MM.1S (cell line): ENCODE measurements around the gene SDK1.

Source experiments
- DNase-seq: peaks from one replicate; pipeline ENCODE4 v3.0.0-alpha.2; 2015
- H2AFZ ChIP-seq: fragments of 300-600 bp; sonication (generic); 2 replicates; pipeline ENCODE4 v1.6.0; 2016; ENCODE audit warnings: antibody characterized with exemption, low read length
- H3F3A ChIP-seq: fragments of 300-600 bp; sonication (generic); 2 replicates; pipeline ENCODE4 v1.6.1; 2016; ENCODE audit warnings: mild to moderate bottlenecking, antibody characterized with exemption, low read length, moderate library complexity, mixed read lengths; ENCODE audit not compliant: insufficient read depth
- H3K27ac ChIP-seq: fragments of 300-600 bp; sonication (generic); 2 replicates; pipeline ENCODE4 v1.5.1; 2016; ENCODE audit warnings: mild to moderate bottlenecking, low read length
- H3K27me3 ChIP-seq: fragments of 300-600 bp; sonication (generic); replicated peaks from 2 replicates; pipeline ENCODE4 v1.6.0; 2016; ENCODE audit warnings: low read length; ENCODE audit not compliant: insufficient read depth
- H3K36me3 ChIP-seq: fragments of 300-600 bp; sonication (generic); replicated peaks from 2 replicates; pipeline ENCODE4 v1.6.1; 2016; ENCODE audit warnings: mild to moderate bottlenecking, low read length, mixed read lengths; ENCODE audit not compliant: insufficient read depth
- H3K4me1 ChIP-seq: fragments of 300-600 bp; sonication (generic); 2 replicates; pipeline ENCODE4 v1.6.1; 2016; ENCODE audit warnings: low read length, mixed read lengths
- H3K4me2 ChIP-seq: fragments of 300-600 bp; sonication (generic); 2 replicates; pipeline ENCODE4 v1.6.0; 2016; ENCODE audit warnings: low read depth, low read length
- H3K4me3 ChIP-seq: fragments of 300-600 bp; sonication (generic); 2 replicates; pipeline ENCODE4 v1.5.1; 2016; ENCODE audit warnings: low read length, mixed read lengths
- H3K79me2 ChIP-seq: fragments of 300-600 bp; sonication (generic); 2 replicates; pipeline ENCODE4 v1.6.1; 2016; ENCODE audit warnings: mixed run types, low read length, mixed read lengths
- H3K9ac ChIP-seq: fragments of 300-600 bp; sonication (generic); 2 replicates; pipeline ENCODE4 v1.6.1; 2016; ENCODE audit warnings: low read length, mixed read lengths
- H3K9me2 ChIP-seq: fragments of 300-600 bp; sonication (generic); replicated peaks from 2 replicates; pipeline ENCODE4 v1.6.1; 2016; ENCODE audit warnings: mild to moderate bottlenecking, low read length, mixed read lengths; ENCODE audit not compliant: insufficient read depth
- H3K9me3 ChIP-seq: fragments of 300-600 bp; sonication (generic); replicated peaks from 2 replicates; pipeline ENCODE4 v1.6.1; 2016; ENCODE audit warnings: mild to moderate bottlenecking, low read length, mixed read lengths; ENCODE audit not compliant: insufficient read depth
- H4K20me1 ChIP-seq: fragments of 300-600 bp; sonication (generic); 2 replicates; pipeline ENCODE4 v1.6.1; 2016; ENCODE audit warnings: mild to moderate bottlenecking, low read length, moderate library complexity, mixed read lengths; ENCODE audit not compliant: insufficient read depth
- CTCF ChIP-seq: fragments of 300-600 bp; sonication (generic); IDR thresholded peaks from 2 replicates; pipeline ENCODE4 v1.5.1; 2016; ENCODE audit warnings: antibody characterized with exemption, low read length, mixed read lengths
- EZH2 ChIP-seq: fragments of 300-600 bp; sonication (generic); optimal IDR thresholded peaks from 2 replicates; pipeline ENCODE3; 2017; ENCODE audit warnings: low read depth, mild to moderate bottlenecking, antibody characterized with exemption, low read length, mixed read lengths
- EZH2phosphoT487 ChIP-seq: fragments of 300-600 bp; sonication (generic); IDR thresholded peaks from 2 replicates; pipeline ENCODE4 v1.6.1; 2018; ENCODE audit warnings: antibody characterized with exemption, low read length

The SDK1 gene

GRCh38 chr7:4178916-4179687, 878.0 kb downstream of the SDK1 start:
- Histone ChIP-seq H3K27ac (no peak overlapping the region), H3K9ac (no peak overlapping the region), H3K4me1 (no peaks in the 10 kb centered on the region), H2AFZ (no peak overlapping the region), H3K36me3 (no peaks in the 10 kb centered on the region), H3K9me3 (no peaks in the 10 kb centered on the region), H3K9me2 (no peaks in the 10 kb centered on the region), H3K4me2 (no peak overlapping the region), H3K27me3 (no peaks in the 10 kb centered on the region), H4K20me1 (no peaks in the 10 kb centered on the region), H3F3A (no peaks in the 10 kb centered on the region), H3K4me3 (no peak overlapping the region), H3K79me2 (no peaks in the 10 kb centered on the region)
- no peak for DNase-seq
- TF ChIP-seq CTCF: no peak
- TF ChIP-seq EZH2phosphoT487: no peak
- TF ChIP-seq EZH2: no peak

GRCh38 chr7:4179688-4180380, 878.8 kb downstream of the SDK1 start:
- Histone ChIP-seq H3K4me1 (no peaks in the 10 kb centered on the region), H3F3A (no peaks in the 10 kb centered on the region), H3K79me2 (no peaks in the 10 kb centered on the region), H3K27ac (no peak overlapping the region), H3K9me2 (no peaks in the 10 kb centered on the region), H3K9ac (no peak overlapping the region), H3K9me3 (no peaks in the 10 kb centered on the region), H3K27me3 (no peaks in the 10 kb centered on the region), H3K36me3 (no peaks in the 10 kb centered on the region), H3K4me2 (no peak overlapping the region), H3K4me3 (no peak overlapping the region), H4K20me1 (no peaks in the 10 kb centered on the region), H2AFZ (no peak overlapping the region)
- TF ChIP-seq EZH2phosphoT487: no peak
- TF ChIP-seq EZH2: no peak
- no peak for TF ChIP-seq CTCF
- no peak for DNase-seq

- Histone ChIP-seq H3K4me1 (no peaks in the 10 kb centered on the region), H3K27ac (no peak overlapping the region), H3K36me3 (no peaks in the 10 kb centered on the region), H3K9me3 (no peaks in the 10 kb centered on the region), H3F3A (no peaks in the 10 kb centered on the region), H4K20me1 (no peaks in the 10 kb centered on the region), H2AFZ (no peak overlapping the region), H3K4me3 (no peak overlapping the region), H3K4me2 (no peak overlapping the region), H3K79me2 (no peaks in the 10 kb centered on the region), H3K9ac (no peak overlapping the region), H3K27me3 (no peaks in the 10 kb centered on the region), H3K9me2 (no peaks in the 10 kb centered on the region)
- no peak for TF ChIP-seq CTCF
- TF ChIP-seq EZH2phosphoT487: no peak
- TF ChIP-seq EZH2: no peak
- no peak for DNase-seq
Observed at GRCh38 chr7:4181446-4181845, 880.4 kb downstream of the SDK1 start.
